Skeletal muscle satellite cell (primary cell): ENCODE results near the gene RPE.

Source experiments
- H3K27me3 ChIP-seq: 2 replicates; pipeline ENCODE4 v1.7.0; 2013; ENCODE audit warnings: low read length; ENCODE audit not compliant: control insufficient read depth, insufficient read depth
- H3K36me3 ChIP-seq: 2 replicates; pipeline ENCODE4 v1.7.0; 2013; ENCODE audit warnings: mild to moderate bottlenecking, control low read depth, low read length; ENCODE audit not compliant: insufficient read depth
- H3K4me1 ChIP-seq: 2 replicates; pipeline ENCODE4 v1.7.0; 2013; ENCODE audit warnings: low read length; ENCODE audit not compliant: control insufficient read depth, insufficient read depth
- H3K4me2 ChIP-seq: 2 replicates; pipeline ENCODE4 v1.7.0; 2013; ENCODE audit warnings: mild to moderate bottlenecking, low read length
- H3K4me3 ChIP-seq: 2 replicates; pipeline ENCODE4 v1.7.0; 2013; ENCODE audit warnings: low read length
- H3K9ac ChIP-seq: 2 replicates; pipeline ENCODE4 v1.7.0; 2013; ENCODE audit warnings: mild to moderate bottlenecking, low read depth, low read length, moderate library complexity
- H3K9me3 ChIP-seq: replicated peaks from 2 replicates; pipeline ENCODE4 v1.7.0; 2013; ENCODE audit warnings: mild to moderate bottlenecking, control low read depth, low read length

RPE gene

DNA sequence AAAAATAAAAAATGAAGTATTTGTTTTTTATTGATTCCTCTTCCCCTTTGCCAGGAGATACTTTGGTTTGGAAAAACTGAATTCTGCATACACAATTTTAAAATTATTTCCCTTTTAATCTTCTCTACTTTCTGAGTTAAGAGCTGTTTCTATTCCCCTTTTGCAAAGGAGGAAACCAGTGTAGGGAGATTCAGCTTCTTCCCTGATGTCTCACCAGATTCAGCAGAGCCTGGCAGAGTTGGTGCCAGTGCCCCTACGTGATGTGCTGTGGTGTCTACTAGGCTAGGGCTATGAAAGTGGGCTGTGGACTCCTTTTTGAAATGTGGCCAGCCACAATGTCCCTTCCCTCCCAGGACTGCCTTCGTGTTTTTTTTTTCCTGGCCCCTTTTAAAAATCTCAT, 2.4 kb downstream of the RPE start:
- Histone ChIP-seq H3K9me3 (no peaks in the 10 kb centered on the region), H3K4me2 (peak overlapping the region; percentile 13), H3K9ac (no peak overlapping the region), H3K36me3 (peaks cover 17% of the 10 kb centered on the region), H3K27me3 (no peaks in the 10 kb centered on the region), H3K4me1 (peaks cover 26% of the 10 kb centered on the region), H3K4me3 (no peak overlapping the region)

- Histone ChIP-seq H3K9me3 (no peaks in the 10 kb centered on the region), H3K36me3 (peaks cover 40% of the 10 kb centered on the region), H3K9ac (no peak overlapping the region), H3K4me2 (no peak overlapping the region), H3K27me3 (no peaks in the 10 kb centered on the region), H3K4me1 (peaks cover 22% of the 10 kb centered on the region), H3K4me3 (no peak overlapping the region)
Observed at GRCh38 chr2:210007895-210008294, 5.5 kb downstream of the RPE start.

- Histone ChIP-seq H3K36me3 (peaks cover 41% of the 10 kb centered on the region), H3K4me2 (no peak overlapping the region), H3K9ac (no peak overlapping the region), H3K4me3 (no peak overlapping the region), H3K9me3 (no peaks in the 10 kb centered on the region), H3K4me1 (peaks cover 13% of the 10 kb centered on the region), H3K27me3 (no peaks in the 10 kb centered on the region)
Observed at GRCh38 chr2:210009126-210009525, 6.7 kb downstream of the RPE start.

- H3K9ac ChIP-seq, result no peak overlapping the region
- H3K9me3 ChIP-seq, result no peaks in the 10 kb centered on the region
- no peaks in the 10 kb centered on the region for H3K27me3 ChIP-seq
- no peak overlapping the region for H3K4me3 ChIP-seq
- H3K4me1 ChIP-seq, result peaks cover 5% of the 10 kb centered on the region
- H3K36me3 ChIP-seq, result peaks cover 47% of the 10 kb centered on the region
- H3K4me2 ChIP-seq, result no peak overlapping the region
Observed at GRCh38 chr2:210009896-210010295, 7.5 kb downstream of the RPE start.

GRCh38 chr2:210020138-210020537, 17.7 kb downstream of the RPE start:
- no peaks in the 10 kb centered on the region for H3K27me3 ChIP-seq
- H3K4me3 ChIP-seq, result no peak overlapping the region
- H3K4me2 ChIP-seq, result no peak overlapping the region
- no peaks in the 10 kb centered on the region for H3K4me1 ChIP-seq
- H3K9ac ChIP-seq, result no peak overlapping the region
- peaks cover 70% of the 10 kb centered on the region for H3K36me3 ChIP-seq
- H3K9me3 ChIP-seq, result no peaks in the 10 kb centered on the region

DNA sequence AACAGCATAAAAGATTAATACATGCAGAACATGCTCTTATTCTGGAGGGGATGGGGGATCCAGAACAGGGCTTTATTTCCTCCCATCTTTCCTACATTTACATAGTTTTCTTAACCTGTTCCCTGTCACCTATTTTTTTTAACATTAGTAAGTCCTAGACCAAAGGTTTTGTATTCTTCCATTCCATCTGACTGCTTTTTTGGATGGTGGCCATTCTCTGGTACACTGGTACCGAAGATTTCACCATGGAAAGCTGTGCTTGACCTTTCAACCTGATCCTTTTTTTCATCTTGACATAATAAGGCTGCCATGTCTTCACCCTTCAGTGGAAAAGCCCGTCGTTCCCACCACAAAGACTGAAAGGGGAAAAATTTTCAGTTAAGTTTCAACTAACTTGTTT, 20.4 kb downstream of the RPE start:
- no peaks in the 10 kb centered on the region for H3K27me3 ChIP-seq
- no peak overlapping the region for H3K4me2 ChIP-seq
- peaks cover 58% of the 10 kb centered on the region for H3K36me3 ChIP-seq
- no peak overlapping the region for H3K4me3 ChIP-seq
- H3K9me3 ChIP-seq, result no peaks in the 10 kb centered on the region
- H3K9ac ChIP-seq, result no peak overlapping the region
- H3K4me1 ChIP-seq, result no peaks in the 10 kb centered on the region

- Histone ChIP-seq H3K27me3 (no peaks in the 10 kb centered on the region), H3K4me2 (no peak overlapping the region), H3K9me3 (no peaks in the 10 kb centered on the region), H3K36me3 (peaks cover 35% of the 10 kb centered on the region), H3K4me1 (no peaks in the 10 kb centered on the region), H3K9ac (no peak overlapping the region), H3K4me3 (no peak overlapping the region)
Observed at GRCh38 chr2:210027608-210028007, 25.2 kb downstream of the RPE start.

- Histone ChIP-seq H3K4me2 (no peak overlapping the region), H3K36me3 (peaks cover 30% of the 10 kb centered on the region), H3K27me3 (no peaks in the 10 kb centered on the region), H3K4me3 (no peak overlapping the region), H3K9me3 (no peaks in the 10 kb centered on the region), H3K4me1 (no peaks in the 10 kb centered on the region), H3K9ac (no peak overlapping the region)
Observed at GRCh38 chr2:210028178-210028577, 25.7 kb downstream of the RPE start.

DNA sequence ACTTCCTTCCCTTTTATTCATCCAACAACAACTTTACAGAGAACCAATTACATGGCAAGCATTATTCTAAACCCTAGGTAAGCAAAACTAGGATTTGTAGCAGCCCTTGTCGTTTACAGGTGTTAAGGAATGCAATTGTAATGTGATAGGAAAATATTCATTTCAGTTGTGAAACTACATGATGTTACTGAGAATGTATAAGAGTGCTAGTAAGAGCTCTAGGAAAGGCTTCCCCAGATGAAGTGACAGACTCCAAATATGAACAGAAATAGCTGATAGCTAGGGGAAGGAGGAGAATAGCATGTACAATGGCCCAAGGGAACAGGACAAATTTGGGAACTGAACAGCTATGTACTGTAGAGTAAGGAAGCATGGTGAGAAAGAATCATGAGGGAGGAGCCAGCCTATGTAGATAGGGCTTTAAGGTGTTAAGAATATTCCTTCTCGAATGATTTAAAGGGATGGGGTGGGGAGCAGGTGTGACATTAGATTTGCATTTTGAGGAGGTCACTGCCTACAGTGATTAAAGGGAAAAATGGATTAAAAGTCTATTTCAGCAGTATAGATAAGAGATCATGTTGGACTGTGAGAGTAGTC, 31.7 kb downstream of the RPE start:
- H3K4me3 ChIP-seq, result no peak overlapping the region
- no peak overlapping the region for H3K4me2 ChIP-seq
- H3K9ac ChIP-seq, result no peak overlapping the region
- H3K4me1 ChIP-seq, result no peaks in the 10 kb centered on the region
- H3K27me3 ChIP-seq, result no peaks in the 10 kb centered on the region
- no peaks in the 10 kb centered on the region for H3K9me3 ChIP-seq
- H3K36me3 ChIP-seq, result peaks cover 6% of the 10 kb centered on the region

DNA sequence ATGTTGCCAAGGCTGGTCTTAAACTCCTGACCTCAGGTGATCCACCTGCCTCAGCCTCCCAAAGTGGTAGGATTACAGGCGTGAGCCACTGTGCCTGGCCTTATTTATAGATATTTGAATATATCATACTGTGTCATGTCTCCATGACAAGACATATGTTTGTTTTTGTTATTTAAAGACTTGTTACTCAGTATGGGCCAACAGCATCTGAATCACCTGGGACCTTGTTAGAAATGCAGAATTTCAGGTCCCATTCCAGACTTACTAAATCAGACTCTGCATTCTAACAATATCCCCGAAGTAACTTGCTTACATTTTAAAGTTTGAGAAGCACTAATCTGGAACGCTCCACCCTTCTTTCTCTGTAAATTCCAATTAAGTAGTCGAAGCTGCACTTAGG, 33.2 kb downstream of the RPE start:
- H3K36me3 ChIP-seq, result peaks cover 6% of the 10 kb centered on the region
- no peaks in the 10 kb centered on the region for H3K27me3 ChIP-seq

DNA sequence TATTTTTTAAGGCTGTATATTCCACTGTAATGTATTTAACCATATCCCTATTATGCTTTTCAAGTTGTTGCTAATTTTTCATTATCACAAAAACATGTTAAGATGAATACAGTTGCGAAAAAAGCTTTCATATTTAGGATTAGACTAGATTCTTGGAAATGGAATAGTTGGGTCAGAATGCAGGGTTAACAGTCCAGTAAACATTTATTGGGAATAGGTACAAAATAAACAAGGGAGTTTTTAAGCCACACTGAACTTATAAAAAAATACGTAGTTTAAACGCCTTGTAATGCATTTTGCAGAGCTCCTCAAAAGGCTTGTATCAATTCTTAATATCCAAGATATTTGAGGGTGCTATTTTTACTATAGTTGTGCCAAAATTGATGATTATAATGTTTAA, 35.6 kb downstream of the RPE start:
- Histone ChIP-seq H3K36me3 (no peaks in the 10 kb centered on the region), H3K4me2 (no peak overlapping the region), H3K4me3 (no peak overlapping the region), H3K27me3 (no peaks in the 10 kb centered on the region), H3K4me1 (no peaks in the 10 kb centered on the region), H3K9ac (no peak overlapping the region), H3K9me3 (no peaks in the 10 kb centered on the region)

More for the DNA sequence above, 33.2 kb downstream of the RPE start:
- no peaks in the 10 kb centered on the region for H3K9me3 ChIP-seq
- H3K4me3 ChIP-seq, result no peak overlapping the region
- H3K9ac ChIP-seq, result no peak overlapping the region
- no peaks in the 10 kb centered on the region for H3K4me1 ChIP-seq
- no peak overlapping the region for H3K4me2 ChIP-seq

DNA sequence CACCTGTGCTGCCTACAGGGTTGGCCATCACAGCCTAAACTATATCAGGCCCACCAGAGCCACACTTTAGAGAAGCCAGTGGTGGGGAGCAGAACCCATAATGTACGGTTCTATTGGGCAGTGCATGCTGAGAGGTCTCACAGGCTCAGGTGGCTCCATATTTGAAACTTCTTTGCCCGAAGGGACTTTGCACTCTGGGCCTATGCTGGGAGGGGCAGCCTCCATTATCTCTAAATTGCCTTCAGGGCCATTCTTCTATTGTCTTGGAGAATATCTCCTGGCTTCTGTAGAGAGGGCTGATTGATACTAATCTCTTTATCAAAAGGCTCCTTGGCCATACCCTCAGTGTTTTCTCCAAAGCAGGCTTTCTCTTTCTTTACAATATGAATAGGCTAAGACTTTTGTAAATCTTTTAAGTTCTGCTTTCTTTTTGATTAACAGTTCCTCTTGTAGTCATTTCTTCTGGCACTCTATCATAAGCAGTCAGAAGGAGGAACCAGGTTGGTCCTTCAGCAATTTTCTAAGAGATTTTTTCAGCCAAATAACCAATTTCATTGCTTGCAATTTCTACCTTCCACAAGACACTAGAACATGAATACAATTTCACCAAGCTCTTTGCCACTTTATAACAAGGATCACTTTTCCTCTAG, 44.5 kb downstream of the RPE start:
- Histone ChIP-seq H3K27me3 (no peaks in the 10 kb centered on the region), H3K9me3 (no peaks in the 10 kb centered on the region), H3K4me1 (no peaks in the 10 kb centered on the region), H3K9ac (no peak overlapping the region), H3K4me2 (no peak overlapping the region), H3K4me3 (no peak overlapping the region), H3K36me3 (peaks cover 3% of the 10 kb centered on the region)
